HepG2 (cell line): ENCODE results near the gene ALDH1A1. TPM values are rescaled to one million over a fixed set of nuclear protein-coding genes. Genes with fewer than 3 reads are reported as not detected.
A peak's percentile ranks its signal among the peaks of the same experiment; 100 is the strongest.

Experiments used
- ATAC-seq: fragments of 200-7000 bp; cut with Tn5 transposase; 3 replicates; pipeline ENCODE4 v1.9.1; 2020; ENCODE audit warnings: mild to moderate bottlenecking, moderate library complexity
- BruUV-seq: library from RNA; stranded (reverse); fragments of 400-500 nt; replicated peaks from 2 replicates; lab custom pipeline; 2021; lab: Mats Ljungman, UMichigan
- CTCF ChIA-PET: fragments of 300-600 bp; formaldehyde crosslinking; extraction: SDS; loops from one replicate; lab custom pipeline; 2021; ENCODE audit warnings: low total read pairs, inconsistent platforms, low intra/inter-chr PET ratio; lab: Yijun Ruan, JAX
- POLR2A ChIA-PET: fragments of 350-600 bp; sonication (Branson Sonifier 250); formaldehyde crosslinking; loops from one replicate; lab custom pipeline; 2020; ENCODE audit warnings: antibody characterized with exemption, inconsistent platforms; lab: Yijun Ruan, JAX
- DNase-seq: peaks from one replicate; pipeline ENCODE4 v3.0.0-alpha.2; 2015; ENCODE audit warnings: low spot score
- FAIRE-seq: peaks from 3 replicates; lab custom pipeline; 2011; peaks lifted over from hg19 to GRCh38; lab: Jason Lieb, UNC
- H2AFZ ChIP-seq: one replicate; pipeline ENCODE4 v1.6.1; 2011; ENCODE audit warnings: low read length, inconsistent platforms
- H3K27ac ChIP-seq: fragments of 300-600 bp; 3 replicates; pipeline ENCODE4 v1.8.0; 2011; ENCODE audit warnings: mixed run types, mild to moderate bottlenecking, mixed read lengths, low read length, inconsistent platforms; ENCODE audit not compliant: insufficient read depth; ENCODE audit errors: extremely low read length
- H3K27me3 ChIP-seq, 2 experiments: fragments of 200-600 bp in 1 of 2; 2 replicates in 1 of 2; 3 replicates in 1 of 2; pipeline versions ENCODE4 v1.6.0 to v1.8.0; 2011; ENCODE audit warnings: low read length in 2 of 2, mild to moderate bottlenecking in 2 of 2, moderate library complexity in 2 of 2, inconsistent platforms in 1 of 2; ENCODE audit not compliant: insufficient read depth in 2 of 2, control insufficient read depth in 1 of 2
- H3K36me3 ChIP-seq, 2 experiments: fragments of 200-600 bp in 1 of 2; replicated peaks in 1 of 2; 2 replicates in 1 of 2; 3 replicates in 1 of 2; pipeline versions ENCODE4 v1.5.1 to v1.8.0; 2011; ENCODE audit warnings: low read length in 2 of 2, inconsistent platforms in 1 of 2; ENCODE audit not compliant: insufficient read depth in 2 of 2, control insufficient read depth in 1 of 2
- H3K4me1 ChIP-seq: 2 replicates; pipeline ENCODE4 v1.5.1; 2012; ENCODE audit warnings: low read length, inconsistent platforms; ENCODE audit not compliant: insufficient read depth
- H3K4me2 ChIP-seq: 2 replicates; pipeline ENCODE4 v1.6.0; 2011; ENCODE audit warnings: low read depth, low read length, inconsistent platforms
- H3K4me3 ChIP-seq, 3 experiments: fragments of 200-600 bp in 1 of 3; sonication (generic), shearing (Covaris generic) in 1 of 3; replicated peaks in 1 of 3; 2 replicates each; pipeline ENCODE4 v1.5.1; 2011 to 2016; ENCODE audit warnings: low read length in 3 of 3, inconsistent platforms in 2 of 3, low read depth in 2 of 3, mild to moderate bottlenecking in 2 of 3, control low read depth in 1 of 3, mixed read lengths in 1 of 3; ENCODE audit not compliant: insufficient read depth in 1 of 3
- H3K79me2 ChIP-seq: one replicate; pipeline ENCODE4 v1.6.1; 2011; ENCODE audit warnings: low read length, inconsistent platforms; ENCODE audit not compliant: insufficient read depth
- H3K9ac ChIP-seq: 2 replicates; pipeline ENCODE4 v1.6.0; 2011; ENCODE audit warnings: mild to moderate bottlenecking, low read depth, low read length, inconsistent platforms; ENCODE audit not compliant: insufficient read depth
- H3K9me3 ChIP-seq: 2 replicates; pipeline ENCODE4 v1.5.1; 2012; ENCODE audit warnings: mild to moderate bottlenecking, low read length
- H4K20me1 ChIP-seq: 2 replicates; pipeline ENCODE4 v1.6.0; 2011; ENCODE audit warnings: inconsistent platforms, mild to moderate bottlenecking, low read length, moderate library complexity; ENCODE audit not compliant: insufficient read depth
- BCL3 ChIP-seq: sonication (generic); formaldehyde crosslinking; IDR thresholded peaks from 2 replicates; pipeline ENCODE4 v1.5.1; 2020; ENCODE audit warnings: mild to moderate bottlenecking, missing genetic modification reagents, moderate library complexity
- NFE2L1 ChIP-seq: sonication (generic); formaldehyde crosslinking; IDR thresholded peaks from 2 replicates; pipeline ENCODE4 v1.4.0; 2020; ENCODE audit warnings: missing genetic modification reagents, mild to moderate bottlenecking, borderline replicate concordance
- NRL ChIP-seq: sonication (generic); formaldehyde crosslinking; IDR thresholded peaks from 2 replicates; pipeline ENCODE4 v1.5.0; 2020; ENCODE audit warnings: missing genetic modification reagents, mild to moderate bottlenecking, moderate library complexity, borderline replicate concordance
- RBM22 ChIP-seq: fragments of 200-400 bp; formaldehyde crosslinking; optimal IDR thresholded peaks from 2 replicates; pipeline ENCODE3; 2017; ENCODE audit warnings: mild to moderate bottlenecking, low read length, moderate library complexity
- WGBS: methylation state at CpG from one replicate; pipeline ENCODE4 v1.1.6; 2017; ENCODE audit warnings: low lambda C conversion rate; 5-methylcytosine and 5-hydroxymethylcytosine counted together
- in situ Hi-C: cut with HindIII; loops from 2 replicates; pipeline ENCODE4 v1.10.0; 2017; ENCODE audit warnings: low pct_unique_long_range_greater_than_20kb; ENCODE audit not compliant: extremely low pct_ligation_motif_present
- intact Hi-C: fragments of 100-400 bp; cut with micrococcal nuclease; formaldehyde crosslinking; loops from one replicate; pipeline ENCODE4 v1.10.0; 2022; ENCODE audit not compliant: unreplicated experiment
- polyA plus RNA-seq, 8 experiments: library from polyadenylated mRNA; depleted of rRNA in 3 of 8; stranded (reverse) in 7 of 8; unstranded in 1 of 8; fragments of >200 nt; fragmentation: Illumina TruSeq in 4 of 8; extraction: Trizol in 4 of 8; gene quantifications; 2 replicates each; pipeline versions ENCODE4 v1.2.1 to v1.2.3, GENCODE V29; 2011 to 2016; ENCODE audit warnings: low read depth in 4 of 8, missing spikeins in 1 of 8, mixed read lengths in 1 of 8; ENCODE audit not compliant: insufficient read depth in 1 of 8
- total RNA-seq, 5 experiments: library from RNA; depleted of rRNA; stranded (reverse); fragments of >200 nt; fragmentation: Illumina TruSeq; extraction: Trizol; gene quantifications; 2 replicates each; pipeline ENCODE4 v1.2.3, GENCODE V29; 2016; ENCODE audit warnings: low read depth in 1 of 5

The ALDH1A1 gene
- total and polyA plus RNA-seq, 2 of the 13 experiments (the other 11 are each of a cell fraction or from before 2014, with no cell fraction given) = 88.2 to 439 TPM

DNA sequence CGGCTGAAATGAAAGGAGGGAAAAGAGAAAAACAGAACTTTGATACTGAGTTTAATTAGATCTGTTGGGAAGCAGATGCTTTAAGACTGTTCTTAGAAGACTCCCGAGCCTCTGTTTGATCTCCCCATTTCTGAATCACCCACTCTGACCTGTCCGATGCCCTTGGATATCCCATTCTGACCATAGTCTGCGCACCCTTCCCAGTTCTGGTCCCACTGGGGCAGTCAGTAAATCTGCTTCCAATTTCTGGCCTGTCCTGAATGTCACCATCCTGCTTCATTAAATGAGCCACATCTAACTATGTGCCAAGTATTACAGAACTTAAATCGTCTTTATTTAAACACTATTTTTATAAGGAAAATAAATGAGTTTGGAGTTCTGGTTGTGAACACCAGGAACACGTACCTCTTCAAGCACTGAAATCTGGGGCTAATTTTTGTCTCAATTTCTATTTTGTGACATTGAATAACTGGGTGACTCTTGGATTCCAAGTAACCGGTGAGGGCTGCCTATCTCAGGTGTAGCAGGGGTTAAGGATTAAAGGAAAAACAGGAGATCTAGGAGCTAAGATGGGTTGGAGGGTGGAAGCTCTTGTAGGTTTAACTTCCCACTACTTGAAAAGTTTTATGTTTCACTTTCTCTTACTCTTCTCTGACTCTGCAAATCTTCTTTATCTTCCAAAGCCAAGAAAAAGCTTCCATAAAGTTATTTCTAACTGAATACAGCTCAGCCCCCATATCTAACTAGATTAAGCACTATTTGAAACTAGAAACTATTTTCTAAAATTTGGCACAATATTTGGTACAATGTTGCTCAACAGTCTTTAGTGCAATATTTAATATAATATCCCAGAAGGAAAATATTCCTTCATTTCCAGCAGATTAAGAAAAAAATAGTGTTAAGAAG lies 40.1 kb downstream of the ALDH1A1 start:
- no peak for FAIRE-seq
- CTCF ChIA-PET = no interaction called here
- intact Hi-C loops (no loop called here), in situ Hi-C loops (no loop called here)
- no peaks in the 10 kb centered on the region for H3K4me1 ChIP-seq
- no peak for ATAC-seq
- H3K27me3 ChIP-seq = no peaks in the 10 kb centered on the region
- H3K27ac ChIP-seq = no peak overlapping the region
- H3K4me2 ChIP-seq = no peak overlapping the region
- no TSS peak for BruUV-seq
- H3K9ac ChIP-seq = no peak overlapping the region
- 96% methylated on average over 7 of the region's 7 CpGs for WGBS
- H3K4me3 ChIP-seq = no peak overlapping the region
- TF ChIP-seq NRL (no peak), RBM22 (peak; percentile 71), NFE2L1 (CRISPR knock-in tag) (no peak)
- TF ChIP-seq, all 625 proteins: peak for 1
- H3K79me2 ChIP-seq = no peaks in the 10 kb centered on the region
- POLR2A ChIA-PET = no interaction called here
- peaks cover 11 to 65% of the 10 kb centered on the region in 2 experiments; a peak in 4 of 5 replicates for H3K36me3 ChIP-seq
- H2AFZ ChIP-seq = no peak overlapping the region
- no peaks in the 10 kb centered on the region for H3K9me3 ChIP-seq
- no peak for DNase-seq
- H4K20me1 ChIP-seq = no peaks in the 10 kb centered on the region

DNA sequence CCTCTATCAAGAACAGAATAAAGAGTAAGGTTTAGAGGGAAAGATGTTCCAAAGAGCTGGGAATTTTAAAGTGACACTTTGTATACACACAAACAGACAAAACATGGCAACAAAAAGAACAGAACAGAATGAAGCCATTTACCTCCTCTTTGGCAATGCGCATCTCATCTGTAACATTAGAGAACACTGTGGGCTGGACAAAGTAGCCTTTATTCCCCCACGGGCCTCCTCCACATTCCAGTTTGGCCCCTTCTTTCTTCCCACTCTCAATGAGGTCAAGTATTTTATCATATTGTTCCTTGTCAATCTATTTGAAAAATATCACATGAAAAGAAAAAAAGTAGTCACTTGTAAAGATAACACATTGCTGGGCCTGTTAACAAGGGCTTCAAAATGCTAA lies 41.0 kb downstream of the ALDH1A1 start:
- 96% methylated on average over 2 of the region's 2 CpGs for WGBS
- H3K9ac ChIP-seq = no peak overlapping the region
- no peak overlapping the region for H3K4me2 ChIP-seq
- in situ Hi-C loops (no loop called here), intact Hi-C loops (no loop called here)
- H3K4me1 ChIP-seq = no peaks in the 10 kb centered on the region
- H3K36me3 ChIP-seq = peaks cover 11 to 63% of the 10 kb centered on the region in 2 experiments
- H3K27me3 ChIP-seq = no peaks in the 10 kb centered on the region
- BruUV-seq = no TSS peak
- no peak for ATAC-seq
- H3K9me3 ChIP-seq = no peaks in the 10 kb centered on the region
- DNase-seq = no peak
- POLR2A ChIA-PET = no interaction called here
- H3K4me3 ChIP-seq = no peak overlapping the region
- no peaks in the 10 kb centered on the region for H4K20me1 ChIP-seq
- H3K27ac ChIP-seq = no peak overlapping the region
- FAIRE-seq = no peak
- TF ChIP-seq RBM22 = peak; percentile 38
- TF ChIP-seq BCL3 (CRISPR knock-in tag) = no peak
- TF ChIP-seq, all 625 proteins: peak for 1
- H2AFZ ChIP-seq = no peak overlapping the region
- CTCF ChIA-PET = no interaction called here
- no peaks in the 10 kb centered on the region for H3K79me2 ChIP-seq
